ENCODE measurements around the gene PCCB.

Gene PCCB

GRCh38 chr3:136283627-136284026 lies 33.5 kb downstream of the PCCB start:
- in situ Hi-C loops (cut with HindIII; ENCODE audit: low sequenced_read_pairs) = no loop called here
- DNase-seq (ENCODE audit: low read depth) = no peak
- no peak overlapping the region for H3K4me3 ChIP-seq (ENCODE audit: low read depth, low read length)

GRCh38 chr3:136291302-136291701 lies 41.2 kb downstream of the PCCB start:
- TF ChIP-seq CTCF (IDR thresholded peaks at IDR 0.05; ENCODE audit: low read depth, low read length, missing control alignments) = no peak
- no peak for DNase-seq (ENCODE audit: low read depth)
- in situ Hi-C loops (cut with HindIII; ENCODE audit: low sequenced_read_pairs) = no loop called here
- no peak overlapping the region for H3K4me3 ChIP-seq (ENCODE audit: low read depth, low read length)

More at GRCh38 chr3:136283627-136284026, 33.5 kb downstream of the PCCB start:
- TF ChIP-seq CTCF (IDR thresholded peaks at IDR 0.05; ENCODE audit: low read depth, low read length, missing control alignments) = no peak

GRCh38 chr3:136292500-136292899 lies 42.4 kb downstream of the PCCB start:
- no peak overlapping the region for H3K4me3 ChIP-seq (ENCODE audit: low read depth, low read length)
- no peak for TF ChIP-seq CTCF (IDR thresholded peaks at IDR 0.05; ENCODE audit: low read depth, low read length, missing control alignments)
- DNase-seq (ENCODE audit: low read depth) = no peak
- in situ Hi-C loops (cut with HindIII; ENCODE audit: low sequenced_read_pairs) = no loop called here

- TF ChIP-seq CTCF (IDR thresholded peaks at IDR 0.05; ENCODE audit: low read depth, low read length, missing control alignments) = no peak
- in situ Hi-C loops (cut with HindIII; ENCODE audit: low sequenced_read_pairs) = no loop called here
- H3K4me3 ChIP-seq (ENCODE audit: low read depth, low read length) = no peak overlapping the region
- DNase-seq (ENCODE audit: low read depth) = no peak
Measured at GRCh38 chr3:136293279-136293678, 43.1 kb downstream of the PCCB start.

- TF ChIP-seq CTCF (IDR thresholded peaks at IDR 0.05; ENCODE audit: low read depth, low read length, missing control alignments) = no peak
- in situ Hi-C loops (cut with HindIII; ENCODE audit: low sequenced_read_pairs) = no loop called here
- no peak for DNase-seq (ENCODE audit: low read depth)
- no peak overlapping the region for H3K4me3 ChIP-seq (ENCODE audit: low read depth, low read length)
Measured at GRCh38 chr3:136294176-136294575, 44.0 kb downstream of the PCCB start.

GRCh38 chr3:136296960-136297359 lies 46.8 kb downstream of the PCCB start:
- no peak for DNase-seq (ENCODE audit: low read depth)
- H3K4me3 ChIP-seq (ENCODE audit: low read depth, low read length) = no peak overlapping the region
- in situ Hi-C loops (cut with HindIII; ENCODE audit: low sequenced_read_pairs) = no loop called here
- no peak for TF ChIP-seq CTCF (IDR thresholded peaks at IDR 0.05; ENCODE audit: low read depth, low read length, missing control alignments)

GRCh38 chr3:136297826-136298225 lies 47.7 kb downstream of the PCCB start:
- H3K4me3 ChIP-seq (ENCODE audit: low read depth, low read length) = no peak overlapping the region
- in situ Hi-C loops (cut with HindIII; ENCODE audit: low sequenced_read_pairs) = no loop called here
- no peak for TF ChIP-seq CTCF (IDR thresholded peaks at IDR 0.05; ENCODE audit: low read depth, low read length, missing control alignments)
- no peak for DNase-seq (ENCODE audit: low read depth)

Data from astrocyte of the cerebellum (primary cell).